Sigmoid colon (tissue), 7 donors: ENCODE measurements around the gene STX2. TPM values are rescaled to one million over a fixed set of nuclear protein-coding genes. Genes with fewer than 3 reads are reported as not detected.
"Not testable (repeated sequence)": the region's sequence is repeated elsewhere in the genome, so short reads cannot be mapped to it uniquely, and the experiment has no call there.

Experiments
- DNase-seq: peaks from one replicate; pipeline ENCODE4 v3.0.0-alpha.2; 2019
- H3K27ac ChIP-seq, 4 donors: fragments of 200-600 bp; sonication (generic); one replicate each; pipeline ENCODE4 v1.5.1; 2016 to 2019; ENCODE audit warnings: mild to moderate bottlenecking in 1 of 4
- H3K27me3 ChIP-seq, 3 donors: fragments of 200-600 bp; sonication (generic); one replicate each; pipeline ENCODE4 v1.5.1; 2019; ENCODE audit warnings: mild to moderate bottlenecking in 1 of 3
- H3K36me3 ChIP-seq, 4 donors: fragments of 200-600 bp; sonication (generic); one replicate each; pipeline ENCODE4 v1.5.1; 2016 to 2019
- H3K4me1 ChIP-seq, 4 donors: fragments of 200-600 bp; sonication (generic); one replicate each; pipeline ENCODE4 v1.5.1; 2017 to 2019
- H3K4me3 ChIP-seq, 4 donors: fragments of 200-600 bp; sonication (generic); one replicate each; pipeline ENCODE4 v1.5.1; 2017 to 2019; ENCODE audit warnings: mild to moderate bottlenecking in 2 of 4, moderate library complexity in 1 of 4
- H3K9me3 ChIP-seq, 4 donors: fragments of 200-600 bp in 3 of 4; sonication (generic) in 3 of 4; one replicate each; pipeline versions ENCODE4 v1.5.1 to v1.6.1; 2013 to 2019
- EP300 ChIP-seq, 4 donors: sonication (generic); formaldehyde crosslinking; IDR thresholded peaks; one replicate each; pipeline ENCODE4 v1.6.1; 2017; ENCODE audit warnings: antibody characterized with exemption in 4 of 4
- POLR2A ChIP-seq, 2 donors: fragments of 450-650 bp; IDR thresholded peaks; one replicate each; pipeline ENCODE4 v1.6.1; 2016; ENCODE audit warnings: antibody characterized with exemption in 2 of 2, mild to moderate bottlenecking in 2 of 2, moderate library complexity in 2 of 2
- POLR2AphosphoS5 ChIP-seq, 4 donors: sonication (generic); formaldehyde crosslinking; IDR thresholded peaks; one replicate each; pipeline ENCODE4 v1.6.1; 2017; ENCODE audit warnings: antibody characterized with exemption in 4 of 4
- WGBS, 2 donors: extraction: QIAGEN DNeasy Blood & Tissue Kit; methylation state at CpG; one replicate each; pipeline ENCODE4 v1.1.7; 2013; 5-methylcytosine and 5-hydroxymethylcytosine counted together
- intact Hi-C: fragments of 100-400 bp; cut with DNase I; formaldehyde crosslinking; loops from one replicate; pipeline ENCODE4 v1.15.1; 2023
- polyA plus RNA-seq, 3 donors: library from polyadenylated mRNA; stranded (reverse); fragments of 200-250 nt; gene quantifications; one replicate each; pipeline ENCODE4 v1.2.3, GENCODE V29; 2013
- total RNA-seq, 4 donors: library from RNA; depleted of rRNA; stranded (reverse); fragments of >200 nt; gene quantifications; one replicate each; pipeline ENCODE4 v1.1.0, GENCODE V29; 2016
- TF ChIP-seq, protein P1 (sequence below), 4 experiments: fragments of 450-650 bp in 3 of 4; fragments of 200-600 bp in 1 of 4; IDR thresholded peaks; one replicate each; pipeline ENCODE4 v1.5.1; 2016 to 2019; ENCODE audit warnings: antibody characterized with exemption in 4 of 4, mild to moderate bottlenecking in 3 of 4, moderate library complexity in 2 of 4
- donor health status: healthy with polysubstance abuse.
- donor health status: Bipolar disorder and iron deficiency.
- donor health status: healthy.

Gene STX2
- total and polyA plus RNA-seq, 7 donors = 2.8 to 61.2 (median 39.2) TPM

DNA sequence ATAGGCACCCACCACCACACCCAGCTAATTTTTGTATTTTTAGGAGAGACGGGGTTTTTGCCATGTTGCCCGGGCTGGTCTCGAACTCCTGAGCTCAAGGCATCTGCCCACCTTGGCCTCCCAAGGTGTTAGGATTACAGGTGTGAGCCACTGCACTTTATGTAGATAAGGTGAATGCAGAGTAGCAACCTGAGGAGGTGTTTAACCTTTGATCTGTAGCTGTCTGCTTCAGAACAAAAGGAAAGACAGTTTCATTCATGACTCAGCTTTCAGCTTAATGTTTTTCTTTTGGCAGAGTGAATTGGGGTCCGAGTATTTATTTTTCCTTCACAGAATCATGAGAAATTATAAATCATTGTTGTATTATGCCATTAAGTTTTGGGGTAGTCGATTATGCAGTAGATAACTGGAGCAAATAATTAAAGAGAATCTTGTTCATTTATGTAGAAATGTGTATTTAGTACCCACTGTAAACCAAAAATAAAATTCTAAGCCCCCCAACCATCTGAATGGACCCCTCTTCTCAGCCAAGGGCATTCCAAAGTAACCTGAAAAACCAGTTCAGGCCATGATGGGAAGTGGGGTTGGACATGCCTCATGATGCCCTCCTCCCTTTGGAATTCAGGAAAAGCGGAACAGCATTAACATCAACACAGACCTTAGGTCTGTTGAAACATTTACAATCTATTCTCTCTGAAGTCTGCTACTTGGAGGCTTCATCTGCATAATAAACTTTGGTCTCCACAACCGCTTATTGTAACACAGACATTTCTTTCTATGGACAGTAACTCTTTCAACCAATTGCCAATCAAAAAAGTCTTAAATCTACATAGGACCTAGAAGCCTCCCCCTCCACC is 10.7 kb upstream of the STX2 start:
- Histone ChIP-seq H3K36me3 (no peaks in the 10 kb centered on the region), H3K4me3 (no peak overlapping the region), H3K27ac (no peak overlapping the region), H3K27me3 (no peaks in the 10 kb centered on the region), H3K4me1 (no peaks in the 10 kb centered on the region), H3K9me3 (no peaks in the 10 kb centered on the region)
- intact Hi-C loops = no loop called here
- DNase-seq = peak; percentile 2
- TF ChIP-seq POLR2AphosphoS5 (IDR thresholded peaks at IDR 0.05) = no peak
- no peak for TF ChIP-seq POLR2A (IDR thresholded peaks at IDR 0.05)
- TF ChIP-seq, protein P1, sequence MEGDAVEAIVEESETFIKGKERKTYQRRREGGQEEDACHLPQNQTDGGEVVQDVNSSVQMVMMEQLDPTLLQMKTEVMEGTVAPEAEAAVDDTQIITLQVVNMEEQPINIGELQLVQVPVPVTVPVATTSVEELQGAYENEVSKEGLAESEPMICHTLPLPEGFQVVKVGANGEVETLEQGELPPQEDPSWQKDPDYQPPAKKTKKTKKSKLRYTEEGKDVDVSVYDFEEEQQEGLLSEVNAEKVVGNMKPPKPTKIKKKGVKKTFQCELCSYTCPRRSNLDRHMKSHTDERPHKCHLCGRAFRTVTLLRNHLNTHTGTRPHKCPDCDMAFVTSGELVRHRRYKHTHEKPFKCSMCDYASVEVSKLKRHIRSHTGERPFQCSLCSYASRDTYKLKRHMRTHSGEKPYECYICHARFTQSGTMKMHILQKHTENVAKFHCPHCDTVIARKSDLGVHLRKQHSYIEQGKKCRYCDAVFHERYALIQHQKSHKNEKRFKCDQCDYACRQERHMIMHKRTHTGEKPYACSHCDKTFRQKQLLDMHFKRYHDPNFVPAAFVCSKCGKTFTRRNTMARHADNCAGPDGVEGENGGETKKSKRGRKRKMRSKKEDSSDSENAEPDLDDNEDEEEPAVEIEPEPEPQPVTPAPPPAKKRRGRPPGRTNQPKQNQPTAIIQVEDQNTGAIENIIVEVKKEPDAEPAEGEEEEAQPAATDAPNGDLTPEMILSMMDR (IDR thresholded peaks at IDR 0.05) = no peak
- TF ChIP-seq EP300 (IDR thresholded peaks at IDR 0.05) = no peak
- 16 to 57% methylated on average over 7 of the region's 7 CpGs for WGBS, 2 donors

DNA sequence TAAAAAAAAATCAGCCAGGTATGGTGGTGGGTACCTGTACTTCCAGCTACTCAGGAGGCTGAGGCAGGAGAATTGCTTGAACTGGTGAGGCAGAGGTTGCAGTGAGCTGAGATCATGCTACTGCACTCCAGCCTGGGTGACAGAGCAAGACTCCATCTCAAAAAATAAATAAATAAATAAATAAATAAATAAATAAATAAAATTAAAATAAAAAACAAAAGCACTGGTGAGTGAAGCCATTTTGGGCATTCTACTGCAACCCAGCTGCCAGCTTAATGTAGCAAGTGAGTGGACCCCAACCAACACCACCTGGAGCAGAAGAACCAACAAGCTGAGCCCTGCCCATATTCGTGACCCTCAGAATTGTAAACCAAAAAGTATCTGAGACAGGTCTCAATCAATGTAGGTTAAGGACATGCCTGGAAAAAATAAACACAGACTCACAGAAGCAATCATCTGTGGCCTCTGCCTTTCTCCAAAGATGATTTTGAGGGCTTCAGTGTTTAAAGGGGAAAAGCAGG is 9.8 kb upstream of the STX2 start:
- H3K9me3 ChIP-seq, DNase-seq, H3K27ac ChIP-seq, H3K27me3 ChIP-seq, H3K4me1 ChIP-seq, H3K36me3 ChIP-seq, intact Hi-C loops, H3K4me3 ChIP-seq: not testable (repeated sequence)
- WGBS, 2 donors = 91 to 97% methylated on average over 1 of the region's 1 CpG

DNA sequence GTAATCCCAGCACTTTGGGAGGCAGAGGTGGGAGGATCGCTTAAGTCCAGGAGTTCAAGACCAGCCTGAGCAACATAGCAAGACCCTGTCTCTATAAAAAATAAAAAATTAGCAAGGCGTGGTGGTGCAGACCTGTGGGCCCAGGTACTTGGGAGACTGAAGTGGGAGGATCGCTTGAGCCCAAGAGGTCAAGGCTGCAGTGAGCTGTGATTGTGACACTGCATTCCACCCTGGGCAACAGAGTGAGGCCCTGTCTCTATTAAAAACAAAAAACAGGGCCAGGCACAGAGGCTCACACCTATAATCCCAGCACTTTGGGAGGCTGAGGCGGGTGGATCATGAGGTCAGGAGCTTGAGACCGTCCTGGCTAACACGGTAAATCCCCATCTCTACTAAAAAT is 9.1 kb upstream of the STX2 start:
- H3K9me3 ChIP-seq, intact Hi-C loops, H3K36me3 ChIP-seq, H3K27me3 ChIP-seq, H3K27ac ChIP-seq, DNase-seq, H3K4me1 ChIP-seq, H3K4me3 ChIP-seq: not testable (repeated sequence)
- WGBS, 2 donors = 97% methylated on average over 6 of the region's 6 CpGs

DNA sequence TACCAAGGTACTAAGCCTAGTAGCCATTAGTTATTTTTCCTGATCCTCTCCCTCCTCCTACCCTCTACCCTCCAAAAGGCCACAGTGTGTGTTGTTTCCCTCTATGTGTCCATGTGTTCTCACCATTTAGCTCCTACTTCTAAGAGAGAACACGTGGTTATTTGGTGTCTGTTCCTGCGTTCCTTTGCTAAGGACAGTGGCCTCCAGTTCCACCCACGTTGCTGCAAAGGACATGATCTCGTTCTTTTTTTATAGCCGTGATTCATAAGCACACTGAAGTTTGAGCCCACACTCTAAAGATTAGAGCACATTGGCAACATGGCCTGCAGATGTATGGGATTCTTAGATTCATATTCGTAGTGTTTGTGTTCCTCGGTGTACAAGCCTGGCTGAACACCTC is 8.1 kb upstream of the STX2 start:
- 67 to 81% methylated on average over 7 of the region's 7 CpGs for WGBS, 2 donors

DNA sequence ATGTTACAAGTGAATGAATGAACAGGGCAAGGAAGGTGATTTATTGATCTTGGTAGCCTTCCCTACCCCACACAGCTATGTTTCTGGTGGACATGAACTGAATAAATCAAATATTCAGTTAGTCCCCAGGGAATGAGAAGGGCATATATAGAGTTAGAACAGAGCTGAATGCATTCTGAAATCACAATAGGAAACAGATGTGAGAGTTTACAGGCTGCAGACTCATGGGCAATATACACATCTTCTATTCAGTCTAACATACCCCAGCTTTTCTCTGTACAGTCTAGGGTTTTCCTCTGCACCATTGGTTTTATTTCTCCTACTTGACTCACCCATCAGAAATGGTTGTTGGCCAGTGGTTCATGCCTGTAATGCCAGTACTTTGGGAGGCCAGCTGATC is 7.3 kb upstream of the STX2 start:
- Histone ChIP-seq H3K27ac (no peak overlapping the region), H3K4me3 (no peak overlapping the region), H3K36me3 (no peaks in the 10 kb centered on the region), H3K9me3 (no peaks in the 10 kb centered on the region), H3K4me1 (no peaks in the 10 kb centered on the region), H3K27me3 (no peaks in the 10 kb centered on the region)
- intact Hi-C loops = no loop called here
- no peak for TF ChIP-seq EP300 (IDR thresholded peaks at IDR 0.05)
- TF ChIP-seq, protein P1 (IDR thresholded peaks at IDR 0.05) = no peak
- no peak for TF ChIP-seq POLR2A (IDR thresholded peaks at IDR 0.05)
- TF ChIP-seq POLR2AphosphoS5 (IDR thresholded peaks at IDR 0.05) = no peak
- no peak for DNase-seq

More for the DNA sequence above, 8.1 kb upstream of the STX2 start:
- no peak overlapping the region for H3K4me3 ChIP-seq
- no peak for DNase-seq
- intact Hi-C loops = no loop called here
- no peaks in the 10 kb centered on the region for H3K4me1 ChIP-seq
- no peaks in the 10 kb centered on the region for H3K36me3 ChIP-seq
- TF ChIP-seq, protein P1 (IDR thresholded peaks at IDR 0.05) = no peak
- TF ChIP-seq POLR2A (IDR thresholded peaks at IDR 0.05) = no peak
- TF ChIP-seq EP300 (IDR thresholded peaks at IDR 0.05) = no peak
- TF ChIP-seq POLR2AphosphoS5 (IDR thresholded peaks at IDR 0.05) = no peak
- no peaks in the 10 kb centered on the region for H3K27me3 ChIP-seq
- H3K27ac ChIP-seq = no peak overlapping the region
- no peaks in the 10 kb centered on the region for H3K9me3 ChIP-seq
